ENCODE data around the gene CELF1.

DNA sequence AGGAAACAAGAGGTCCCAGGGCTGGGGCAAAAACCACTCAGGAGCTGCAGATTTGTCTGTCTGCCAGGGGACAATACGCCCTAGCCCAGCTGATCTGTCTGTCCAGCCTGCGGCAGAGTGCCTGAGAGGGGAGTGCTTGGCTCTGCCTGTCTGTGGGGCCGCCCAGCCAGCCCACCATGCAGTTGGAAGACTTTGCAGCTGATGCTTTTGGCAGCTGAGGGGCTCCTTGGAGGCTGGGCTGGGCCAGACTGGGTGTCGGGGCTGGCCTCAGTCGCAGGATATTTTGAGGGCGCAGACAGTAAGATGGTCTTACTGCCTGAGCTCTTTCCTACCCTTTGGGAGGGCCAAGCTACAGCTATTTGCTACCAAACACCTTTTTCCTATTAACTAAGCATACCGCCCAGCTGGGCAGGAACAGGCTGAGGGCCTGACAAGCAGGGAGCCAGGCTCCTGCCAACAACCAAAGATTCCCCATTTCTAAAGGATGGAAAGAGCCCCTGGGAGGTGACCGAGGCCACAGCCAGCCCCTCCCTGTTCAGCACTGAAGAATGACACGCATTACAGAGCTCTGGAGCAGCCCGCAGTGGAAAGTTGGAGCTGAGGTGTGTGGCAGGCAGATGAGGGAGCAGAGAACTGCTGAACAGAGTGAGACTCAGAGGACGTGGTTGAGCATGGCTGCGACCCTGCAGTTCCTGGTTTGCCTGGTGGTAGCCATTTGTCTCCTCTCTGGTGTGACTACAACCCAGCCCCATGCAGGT, 33.3 kb upstream of the CELF1 start, which contains the start of gene FAM180B:
- no peak for TF ChIP-seq CTCF (IDR thresholded peaks at IDR 0.05)
- TF ChIP-seq POLR2A (IDR thresholded peaks at IDR 0.05) = no peak
